Activated CD4-positive, alpha-beta memory T cell treated with anti-CD3 and anti-CD28 coated beads for 36 hours (primary cell): Measurements from ENCODE around the gene DMRT2. TPM values are rescaled to one million over a fixed set of nuclear protein-coding genes. Genes with fewer than 3 reads are reported as not detected.

Source experiments
- CTCF ChIA-PET: fragments of 350-600 bp; sonication (Branson Sonifier 250); formaldehyde crosslinking; loops from one replicate; lab custom pipeline; 2021; ENCODE audit warnings: antibody characterized with exemption, inconsistent platforms; lab: Charles Lee
- POLR2A ChIA-PET: fragments of 350-600 bp; sonication (Branson Sonifier 250); formaldehyde crosslinking; loops from one replicate; lab custom pipeline; 2021; ENCODE audit warnings: antibody characterized with exemption; lab: Charles Lee
- DNase-seq: peaks from one replicate; pipeline ENCODE4 v3.0.0-alpha.2; 2020
- H3K27ac Mint-ChIP-seq: one replicate; pipeline ENCODE4 v1.8.0; 2021; ENCODE audit warnings: mixed read lengths
- H3K27me3 Mint-ChIP-seq: one replicate; pipeline ENCODE4 v1.8.0; 2021; ENCODE audit warnings: mixed read lengths
- H3K36me3 Mint-ChIP-seq: one replicate; pipeline ENCODE4 v1.8.0; 2021; ENCODE audit warnings: mixed read lengths
- H3K4me1 Mint-ChIP-seq: one replicate; pipeline ENCODE4 v1.8.0; 2021; ENCODE audit warnings: low read depth, mixed read lengths
- H3K4me3 Mint-ChIP-seq: one replicate; pipeline ENCODE4 v1.8.0; 2021; ENCODE audit warnings: mild to moderate bottlenecking, mixed read lengths
- H3K9me3 Mint-ChIP-seq: one replicate; pipeline ENCODE4 v1.8.0; 2021; ENCODE audit warnings: mixed read lengths
- intact Hi-C: fragments of 100-400 bp; cut with micrococcal nuclease; formaldehyde crosslinking; loops from one replicate; pipeline ENCODE4 v1.15.1; 2023
- total RNA-seq, 2 experiments: library from RNA; stranded (reverse); gene quantifications; one replicate each; pipeline ENCODE4 v1.2.3, GENCODE V29; 2021

DMRT2 gene
- total RNA-seq, 2 experiments from 2014 or later = 0.24 to 0.58 TPM

DNA sequence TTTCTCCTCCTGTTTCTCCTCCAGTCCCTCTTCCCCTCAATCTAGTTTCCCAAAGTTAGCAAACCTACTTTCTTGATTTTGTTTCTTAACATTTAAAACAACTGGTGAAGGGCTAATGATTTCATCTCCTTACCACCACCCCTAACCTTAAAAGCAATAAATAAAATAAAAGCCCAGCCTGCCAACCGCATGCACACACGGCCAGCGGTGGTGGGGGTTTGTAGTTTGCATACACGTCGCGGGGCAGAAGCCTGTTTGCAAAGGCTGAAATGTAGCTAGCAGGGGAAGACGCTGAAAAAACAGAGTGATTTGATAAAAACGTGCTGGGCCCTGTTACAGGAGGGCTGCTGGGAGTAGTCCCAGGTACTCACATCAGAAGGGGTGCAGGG is 1.9 kb upstream of the DMRT2 start:
- Mint-ChIP-seq H3K4me1 (peaks cover 61% of the 10 kb centered on the region), H3K36me3 (peaks cover 13% of the 10 kb centered on the region), H3K27me3 (peaks cover 79% of the 10 kb centered on the region), H3K9me3 (no peaks in the 10 kb centered on the region), H3K27ac (no peak overlapping the region), H3K4me3 (peak overlapping the region; percentile 79)
- ChIA-PET POLR2A (no interaction called here), CTCF (interaction anchor here (1.4 kb wide), 1 partner anchor 39 kb away, joined by 7 read pairs; no protein-coding TSS in a partner anchor)
- no peak for DNase-seq
- intact Hi-C loops = loop anchor here (5.0 kb wide), 1 partner anchor 206 kb away; the partner anchor contains the start of gene DMRT1

DNA sequence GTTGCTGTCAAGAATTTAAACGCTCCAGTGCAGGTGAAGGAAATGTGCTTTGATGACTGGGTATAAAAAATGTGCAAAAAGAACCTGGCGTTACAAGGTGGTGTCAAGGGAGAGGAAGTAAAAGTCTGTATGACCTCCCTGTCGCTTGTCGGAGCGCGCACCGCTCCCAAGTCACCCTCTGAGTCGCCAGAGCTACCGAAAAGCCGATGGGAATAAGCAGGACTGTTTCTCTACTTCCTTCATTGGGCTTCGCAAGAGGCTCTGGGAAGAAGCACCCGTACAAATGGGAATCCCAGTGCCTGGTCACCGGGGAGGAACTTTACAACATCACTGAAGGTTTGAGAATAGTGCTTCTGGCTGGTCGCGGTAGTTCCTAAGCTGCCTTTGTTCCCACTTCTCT is 1.3 kb upstream of the DMRT2 start:
- intact Hi-C loops = loop anchor here (5.0 kb wide), 1 partner anchor 207 kb away; the partner anchor contains the start of gene DMRT1
- H3K4me3 Mint-ChIP-seq = peak overlapping the region; percentile 79
- no peak overlapping the region for H3K27ac Mint-ChIP-seq
- H3K9me3 Mint-ChIP-seq = no peaks in the 10 kb centered on the region
- POLR2A ChIA-PET = no interaction called here
- CTCF ChIA-PET = interaction anchor here (1.6 kb wide), 1 partner anchor 39 kb away, joined by 3 read pairs; no protein-coding TSS in a partner anchor
- H3K4me1 Mint-ChIP-seq = peaks cover 57% of the 10 kb centered on the region
- peaks cover 13% of the 10 kb centered on the region for H3K36me3 Mint-ChIP-seq
- peaks cover 79% of the 10 kb centered on the region for H3K27me3 Mint-ChIP-seq
- DNase-seq = no peak

DNA sequence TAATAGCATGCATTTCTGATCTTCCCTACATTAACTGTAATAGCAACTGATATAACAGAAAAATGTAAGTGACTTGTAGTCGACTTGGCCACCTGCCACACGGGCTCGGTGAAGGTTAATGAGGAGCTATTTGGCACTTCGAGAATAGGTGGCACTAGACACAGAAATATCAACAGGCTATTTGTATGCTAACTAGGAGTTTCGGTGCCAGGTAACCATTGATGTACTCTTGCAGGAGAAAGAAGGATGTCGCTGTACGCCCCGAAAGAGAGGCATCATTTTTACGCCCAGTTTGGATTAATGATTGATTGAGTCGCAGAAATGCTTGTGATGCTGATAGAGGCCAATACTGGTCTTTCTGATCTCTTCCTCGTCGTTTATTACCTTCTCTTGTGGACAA is 516 bp upstream of the DMRT2 start:
- DNase-seq = no peak
- intact Hi-C loops = loop anchor here (2.0 to 5.0 kb wide), 2 partner anchors 77 to 207 kb away; partner anchors contain the start of gene DMRT1
- peaks cover 57% of the 10 kb centered on the region for H3K4me1 Mint-ChIP-seq
- H3K27ac Mint-ChIP-seq = no peak overlapping the region
- H3K36me3 Mint-ChIP-seq = peaks cover 13% of the 10 kb centered on the region
- POLR2A ChIA-PET = no interaction called here
- peaks cover 74% of the 10 kb centered on the region for H3K27me3 Mint-ChIP-seq
- no peaks in the 10 kb centered on the region for H3K9me3 Mint-ChIP-seq
- CTCF ChIA-PET = interaction anchor here (1.6 kb wide), 1 partner anchor 40 kb away, joined by 3 read pairs; no protein-coding TSS in a partner anchor
- H3K4me3 Mint-ChIP-seq = peak overlapping the region; percentile 54

DNA sequence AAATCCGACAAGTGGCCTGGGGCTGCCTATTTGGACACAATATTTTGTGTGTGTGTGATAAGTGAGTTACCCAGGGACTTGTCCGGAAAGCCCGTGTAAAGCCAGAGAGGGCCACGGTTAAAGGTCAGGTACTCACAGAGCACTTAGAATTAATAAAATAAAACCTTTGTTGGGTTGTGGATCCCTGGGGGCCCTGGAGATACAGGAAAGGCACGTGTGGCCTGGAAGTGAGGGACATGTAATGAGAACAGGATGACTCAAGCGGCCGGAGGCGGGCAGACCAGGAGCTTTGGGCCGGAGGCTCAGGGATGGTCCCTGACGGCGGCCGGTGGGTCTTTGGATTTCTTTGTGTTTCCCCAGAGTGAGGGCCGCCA is 1.0 kb downstream of the DMRT2 start:
- Mint-ChIP-seq H3K27me3 (peaks cover 70% of the 10 kb centered on the region), H3K9me3 (no peaks in the 10 kb centered on the region), H3K27ac (no peak overlapping the region), H3K4me1 (peaks cover 49% of the 10 kb centered on the region), H3K4me3 (peak overlapping the region; percentile 5), H3K36me3 (peaks cover 8% of the 10 kb centered on the region)
- ChIA-PET POLR2A (no interaction called here), CTCF (no interaction called here)
- intact Hi-C loops = loop anchor here (2.0 kb wide), 1 partner anchor 78 kb away; no protein-coding TSS in a partner anchor
- no peak for DNase-seq

DNA sequence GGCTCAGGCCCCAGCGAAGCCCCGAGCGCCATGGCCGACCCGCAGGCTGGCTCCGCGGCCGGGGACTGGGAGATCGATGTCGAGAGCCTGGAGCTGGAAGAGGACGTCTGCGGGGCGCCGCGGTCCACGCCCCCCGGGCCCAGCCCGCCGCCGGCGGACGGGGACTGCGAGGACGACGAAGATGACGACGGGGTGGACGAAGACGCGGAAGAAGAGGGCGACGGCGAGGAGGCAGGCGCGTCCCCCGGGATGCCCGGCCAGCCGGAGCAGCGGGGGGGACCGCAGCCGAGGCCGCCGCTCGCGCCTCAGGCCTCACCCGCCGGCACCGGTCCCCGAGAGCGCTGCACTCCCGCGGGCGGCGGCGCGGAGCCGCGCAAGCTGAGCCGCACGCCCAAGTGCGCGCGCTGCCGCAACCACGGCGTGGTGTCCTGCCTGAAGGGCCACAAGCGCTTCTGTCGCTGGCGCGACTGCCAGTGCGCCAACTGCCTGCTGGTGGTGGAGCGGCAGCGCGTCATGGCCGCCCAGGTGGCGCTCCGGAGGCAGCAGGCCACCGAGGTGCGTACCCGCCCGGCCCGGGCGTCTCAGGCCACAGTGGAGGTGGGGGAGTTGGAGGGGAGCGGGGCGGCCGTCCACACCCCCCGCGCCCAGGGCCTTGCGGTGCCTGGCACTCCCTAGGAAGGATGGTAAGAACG is 1.6 kb downstream of the DMRT2 start:
- DNase-seq = peak; percentile 59
- peaks cover 49% of the 10 kb centered on the region for H3K4me1 Mint-ChIP-seq
- H3K27me3 Mint-ChIP-seq = peaks cover 71% of the 10 kb centered on the region
- H3K9me3 Mint-ChIP-seq = no peaks in the 10 kb centered on the region
- H3K36me3 Mint-ChIP-seq = peaks cover 8% of the 10 kb centered on the region
- no peak overlapping the region for H3K4me3 Mint-ChIP-seq
- POLR2A ChIA-PET = no interaction called here
- CTCF ChIA-PET = no interaction called here
- H3K27ac Mint-ChIP-seq = no peak overlapping the region
- intact Hi-C loops = loop anchor here (2.0 kb wide), 1 partner anchor 79 kb away; no protein-coding TSS in a partner anchor

DNA sequence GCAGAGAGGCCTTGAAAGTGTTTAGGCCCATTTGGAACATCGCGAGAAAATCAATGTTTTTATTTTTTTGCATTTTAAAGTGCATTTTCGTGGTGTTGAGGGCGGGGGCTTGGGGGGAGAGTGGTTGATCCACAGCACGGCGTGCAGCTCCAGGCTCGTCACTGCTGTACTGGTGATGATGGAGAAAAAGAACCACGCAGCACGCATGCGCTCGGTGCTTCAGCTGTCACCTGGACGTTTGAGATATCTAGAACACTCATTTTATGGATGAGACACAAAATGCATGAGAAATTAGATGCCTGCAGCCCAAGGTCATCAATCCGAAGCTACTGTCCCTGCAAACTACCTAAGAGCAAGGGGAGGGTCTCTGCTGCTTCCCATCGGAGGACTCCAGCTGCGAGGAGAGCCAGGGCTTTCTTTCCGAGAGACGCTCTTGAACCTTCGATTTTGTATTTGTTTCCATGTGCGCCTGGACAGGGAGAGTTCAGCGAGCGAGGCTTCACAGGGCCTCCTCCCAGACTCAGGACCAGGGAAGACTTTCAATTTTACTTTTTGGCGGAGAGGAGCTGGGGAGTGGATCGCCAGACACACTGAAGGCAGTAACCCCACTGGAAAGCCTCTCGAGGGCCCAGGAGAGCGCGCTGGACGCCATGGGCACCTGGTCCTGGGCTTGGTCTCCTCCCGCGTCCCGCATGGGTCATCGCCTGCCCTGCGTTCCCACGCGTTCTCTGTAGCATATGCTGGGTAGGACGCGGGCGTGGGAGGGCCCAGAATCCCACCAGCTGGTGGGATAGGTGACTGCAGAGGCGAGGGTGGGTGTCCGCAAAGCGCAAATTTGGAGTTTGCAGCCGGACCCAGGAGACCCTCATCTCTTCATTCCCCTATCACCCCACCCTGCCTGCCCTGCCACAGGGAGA is 2.5 kb downstream of the DMRT2 start:
- intact Hi-C loops = no loop called here
- CTCF ChIA-PET = no interaction called here
- POLR2A ChIA-PET = no interaction called here
- Mint-ChIP-seq H3K36me3 (peaks cover 8% of the 10 kb centered on the region), H3K9me3 (no peaks in the 10 kb centered on the region), H3K4me1 (peaks cover 42% of the 10 kb centered on the region), H3K27me3 (peaks cover 68% of the 10 kb centered on the region), H3K27ac (no peak overlapping the region), H3K4me3 (peak overlapping the region; percentile 39)
- DNase-seq = no peak

DNA sequence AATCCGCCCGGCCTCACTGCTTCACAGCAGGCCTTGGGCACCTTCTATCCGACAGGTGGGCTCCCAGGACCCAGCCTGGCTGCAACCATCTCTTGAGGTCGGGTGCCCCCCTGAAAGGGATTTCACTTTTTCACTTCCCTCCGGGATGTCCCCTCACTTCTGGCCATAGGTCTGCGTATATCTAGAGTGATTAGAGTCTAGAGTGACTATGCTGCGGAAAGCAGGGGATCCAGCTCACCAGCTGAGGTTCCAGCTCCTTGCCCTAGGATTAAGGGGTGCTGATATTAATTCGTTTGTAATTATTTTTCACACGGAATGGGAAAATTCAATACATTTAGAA is 3.1 kb downstream of the DMRT2 start:
- H3K9me3 Mint-ChIP-seq = no peaks in the 10 kb centered on the region
- H3K36me3 Mint-ChIP-seq = peaks cover 8% of the 10 kb centered on the region
- no peak overlapping the region for H3K27ac Mint-ChIP-seq
- H3K4me3 Mint-ChIP-seq = no peak overlapping the region
- DNase-seq = no peak
- H3K27me3 Mint-ChIP-seq = peaks cover 63% of the 10 kb centered on the region
- ChIA-PET POLR2A (no interaction called here), CTCF (no interaction called here)
- intact Hi-C loops = no loop called here
- peaks cover 35% of the 10 kb centered on the region for H3K4me1 Mint-ChIP-seq

DNA sequence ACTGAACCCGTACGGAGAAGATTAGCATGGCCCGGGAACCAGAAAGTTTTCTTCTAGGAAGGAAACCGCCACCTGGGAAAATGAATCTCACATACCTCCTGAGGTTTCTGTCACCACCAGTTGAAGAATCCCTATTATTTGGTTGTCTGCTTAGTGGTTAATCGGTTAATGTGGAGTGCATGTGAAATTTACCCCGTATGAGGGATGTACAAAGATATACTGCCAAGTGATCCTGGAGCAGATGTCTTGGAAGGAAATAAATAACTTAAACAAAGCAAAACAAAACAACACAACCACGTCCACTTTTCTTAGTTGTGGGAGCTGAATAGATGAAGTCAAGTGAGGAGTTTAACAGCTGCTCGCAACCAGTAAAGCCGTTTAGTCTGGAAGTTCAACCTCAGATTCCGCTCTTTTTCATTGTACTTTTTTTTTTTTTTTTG is 3.8 kb downstream of the DMRT2 start:
- ChIA-PET CTCF (no interaction called here), POLR2A (no interaction called here)
- intact Hi-C loops = no loop called here
- Mint-ChIP-seq H3K4me3 (no peak overlapping the region), H3K27me3 (peaks cover 56% of the 10 kb centered on the region), H3K27ac (no peak overlapping the region), H3K4me1 (peaks cover 28% of the 10 kb centered on the region), H3K9me3 (no peaks in the 10 kb centered on the region), H3K36me3 (peaks cover 6% of the 10 kb centered on the region)
- no peak for DNase-seq

DNA sequence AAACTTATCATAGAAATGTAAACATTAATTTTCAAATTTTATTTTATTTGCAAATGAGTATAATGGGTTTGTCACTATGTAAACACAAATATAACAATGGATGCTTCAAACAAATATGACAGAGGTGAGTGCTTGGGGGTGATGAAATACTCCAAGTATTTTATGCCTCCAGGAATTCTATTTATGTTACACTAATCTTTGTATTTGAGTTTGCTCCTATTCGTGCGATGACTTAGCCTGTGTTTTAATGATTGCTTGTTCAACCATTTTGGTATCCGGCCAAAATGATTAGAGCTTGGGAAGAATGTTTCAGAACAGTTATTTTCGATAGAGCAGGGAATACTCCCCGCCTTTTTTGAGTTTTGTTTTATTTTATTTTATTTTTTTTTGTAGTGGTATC is 5.0 kb downstream of the DMRT2 start:
- intact Hi-C loops = no loop called here
- Mint-ChIP-seq H3K9me3 (no peaks in the 10 kb centered on the region), H3K27ac (no peak overlapping the region), H3K36me3 (no peaks in the 10 kb centered on the region), H3K4me1 (peaks cover 17% of the 10 kb centered on the region), H3K27me3 (peaks cover 51% of the 10 kb centered on the region), H3K4me3 (no peak overlapping the region)
- no peak for DNase-seq
- CTCF ChIA-PET = interaction anchor here (0.6 kb wide), 1 partner anchor 444 kb away, joined by 3 read pairs; no protein-coding TSS in a partner anchor
- POLR2A ChIA-PET = no interaction called here

DNA sequence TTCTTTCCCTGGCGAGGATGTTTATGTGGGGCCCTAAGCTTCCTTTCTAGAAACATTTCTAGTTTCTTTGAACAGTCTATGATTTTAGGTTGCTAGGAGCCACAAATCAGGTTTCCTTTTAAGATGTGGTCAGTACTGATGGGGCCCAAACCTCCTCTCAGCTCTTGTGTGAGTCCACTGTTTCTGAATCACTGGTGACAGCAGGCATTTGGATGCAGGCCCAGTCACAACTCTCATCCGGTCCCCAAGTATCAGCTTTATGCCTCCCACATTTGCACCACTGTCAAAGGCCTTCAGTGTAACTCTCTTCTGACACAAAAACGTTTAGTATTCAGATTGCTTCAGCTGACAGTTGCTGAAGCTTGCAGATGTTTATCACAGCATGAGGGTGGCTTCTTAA is 7.8 kb downstream of the DMRT2 start:
- intact Hi-C loops = no loop called here
- H3K9me3 Mint-ChIP-seq = no peaks in the 10 kb centered on the region
- H3K36me3 Mint-ChIP-seq = no peaks in the 10 kb centered on the region
- H3K4me3 Mint-ChIP-seq = no peak overlapping the region
- H3K4me1 Mint-ChIP-seq = no peaks in the 10 kb centered on the region
- ChIA-PET POLR2A (no interaction called here), CTCF (no interaction called here)
- peaks cover 41% of the 10 kb centered on the region for H3K27me3 Mint-ChIP-seq
- DNase-seq = no peak
- no peak overlapping the region for H3K27ac Mint-ChIP-seq

DNA sequence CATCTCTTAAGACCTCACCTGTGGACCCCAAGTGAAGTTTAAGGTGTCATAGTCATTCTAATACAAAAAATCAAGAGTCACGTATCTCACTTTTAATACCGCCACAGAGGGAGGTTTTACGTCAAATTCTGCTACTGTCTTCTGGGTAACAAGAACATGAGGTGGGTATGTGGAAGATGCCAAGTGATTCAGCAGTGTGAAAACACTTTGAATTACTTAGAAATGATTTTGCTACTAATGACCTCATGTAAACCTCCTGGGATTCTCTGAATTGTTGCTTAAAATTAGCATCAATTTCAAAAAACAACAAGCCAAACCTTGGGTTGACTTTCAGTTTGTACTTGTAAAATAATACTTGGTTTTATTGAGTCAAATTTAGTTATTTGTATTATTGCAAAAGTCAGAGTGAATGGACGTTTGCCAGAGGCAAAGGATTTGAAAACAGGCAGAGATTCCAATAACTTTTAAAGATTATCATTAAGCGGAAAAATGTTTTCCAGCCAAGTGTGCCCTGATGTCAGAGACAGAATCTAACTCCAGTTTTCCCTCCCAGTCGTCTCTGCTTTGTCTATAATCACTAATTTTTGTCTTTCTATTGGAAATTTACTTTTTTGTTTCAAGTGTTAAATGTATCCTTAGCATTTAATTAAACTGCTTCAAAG is 8.8 kb downstream of the DMRT2 start:
- no peak overlapping the region for H3K4me3 Mint-ChIP-seq
- H3K36me3 Mint-ChIP-seq = no peaks in the 10 kb centered on the region
- peaks cover 32% of the 10 kb centered on the region for H3K27me3 Mint-ChIP-seq
- CTCF ChIA-PET = no interaction called here
- no peaks in the 10 kb centered on the region for H3K4me1 Mint-ChIP-seq
- POLR2A ChIA-PET = no interaction called here
- intact Hi-C loops = no loop called here
- no peak for DNase-seq
- no peak overlapping the region for H3K27ac Mint-ChIP-seq
- no peaks in the 10 kb centered on the region for H3K9me3 Mint-ChIP-seq

DNA sequence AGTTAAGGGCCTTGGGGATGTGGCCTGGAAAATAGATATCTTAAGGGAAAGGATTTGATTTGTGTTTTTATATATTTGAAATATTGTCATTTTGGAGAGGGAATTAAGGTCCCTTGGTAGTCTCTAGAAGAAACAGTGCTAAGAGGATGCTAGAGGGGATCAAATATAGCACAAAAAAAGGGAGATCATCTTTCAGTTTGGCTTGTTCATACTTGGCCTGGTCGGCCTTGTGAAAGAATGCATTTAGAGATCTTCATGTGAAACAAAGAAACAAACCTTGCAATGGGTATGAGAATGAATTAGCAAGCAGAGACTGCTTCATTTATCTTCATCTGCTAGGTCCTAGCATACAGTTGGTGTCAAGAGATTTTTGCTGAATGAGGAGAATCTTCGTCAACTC is 15.0 kb downstream of the DMRT2 start:
- Mint-ChIP-seq H3K9me3 (peaks cover 10% of the 10 kb centered on the region), H3K36me3 (no peaks in the 10 kb centered on the region), H3K27ac (no peak overlapping the region), H3K4me3 (no peak overlapping the region), H3K27me3 (peaks cover 10% of the 10 kb centered on the region), H3K4me1 (no peaks in the 10 kb centered on the region)
- CTCF ChIA-PET = no interaction called here
- DNase-seq = no peak
- intact Hi-C loops = no loop called here
- POLR2A ChIA-PET = no interaction called here
